Activated naive CD4-positive, alpha-beta T cell treated with Interleukin-2 at 50 U/mL for 16 hours (primary cell): ENCODE data around the gene C17orf75.

Source experiments
- DNase-seq: peaks from one replicate; pipeline ENCODE4 v3.0.0-alpha.2; 2020

Gene C17orf75

GRCh38 chr17:32302860-32303649 lies 38.9 kb downstream of the C17orf75 start:
- no peak for DNase-seq

DNA sequence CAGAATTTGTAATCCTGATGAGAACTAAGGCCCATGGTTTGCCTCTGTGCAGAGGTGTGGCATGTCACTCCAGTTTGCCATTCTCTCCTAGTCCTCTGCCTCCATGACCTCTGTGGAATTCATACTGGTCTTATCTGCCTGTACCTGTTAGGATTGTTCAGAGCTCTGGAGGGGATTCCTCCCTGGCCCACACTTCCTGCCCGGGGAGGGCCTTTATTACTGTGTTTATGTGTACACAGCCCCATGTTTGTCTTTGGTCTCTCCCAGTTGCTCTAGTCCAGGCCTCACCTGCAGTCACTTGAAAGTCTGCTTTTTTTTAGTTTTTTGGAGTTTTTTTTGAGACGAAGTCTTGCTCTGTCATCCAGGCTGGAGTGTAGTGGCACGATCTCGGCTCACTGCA lies 39.9 kb downstream of the C17orf75 start:
- no peak for DNase-seq

DNA sequence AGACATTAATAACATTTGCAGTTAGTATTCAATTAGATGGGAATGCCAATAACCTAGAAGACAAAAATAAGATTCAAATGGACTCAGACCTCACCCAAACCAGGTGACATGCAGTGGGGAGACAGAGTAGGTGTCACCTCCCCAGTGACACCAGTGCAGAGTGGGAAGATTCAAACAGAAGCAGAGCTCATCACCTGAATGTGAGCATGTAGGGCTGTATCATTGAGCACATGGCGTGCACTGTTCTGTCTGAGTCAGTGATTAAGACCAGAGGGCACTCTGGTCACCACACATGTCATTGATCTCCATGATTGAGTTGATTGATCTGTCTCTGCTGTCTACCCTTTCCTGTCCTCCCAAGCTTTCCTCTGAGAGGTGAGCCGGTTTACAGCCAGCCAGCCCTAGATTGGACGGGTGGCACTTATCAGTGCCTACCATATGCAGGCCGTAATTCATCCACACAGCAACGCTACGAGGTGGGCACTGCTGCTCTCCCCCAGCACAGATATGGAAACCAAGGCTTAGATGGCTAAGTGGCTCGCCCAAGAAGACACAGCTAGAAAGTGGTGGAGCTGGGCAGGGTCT lies 42.3 kb downstream of the C17orf75 start:
- no peak for DNase-seq

- DNase-seq, result no peak
Measured at GRCh38 chr17:32298721-32299579, 43.0 kb downstream of the C17orf75 start.

- DNase-seq, result no peak
Measured at GRCh38 chr17:32298298-32298697, 43.7 kb downstream of the C17orf75 start.

DNA sequence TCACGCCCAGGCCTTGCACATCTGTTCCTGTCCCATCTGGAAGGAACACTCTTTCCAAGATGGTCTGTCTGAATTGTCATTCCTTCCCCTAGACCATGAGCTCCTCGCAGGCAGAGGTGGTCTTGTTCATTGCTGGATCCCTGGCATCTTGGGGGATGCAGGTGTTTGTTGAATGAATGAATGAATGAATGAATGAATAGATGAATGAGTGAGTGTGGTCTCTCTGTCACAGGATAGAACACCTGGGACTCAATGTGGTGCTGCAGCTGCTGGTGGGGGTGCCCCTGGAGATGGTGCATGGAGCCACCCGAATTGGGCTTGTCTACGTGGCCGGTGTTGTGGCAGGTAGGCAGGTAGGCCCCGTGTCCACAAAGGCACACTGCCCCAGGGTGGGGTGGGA lies 44.1 kb downstream of the C17orf75 start:
- no peak for DNase-seq

DNA sequence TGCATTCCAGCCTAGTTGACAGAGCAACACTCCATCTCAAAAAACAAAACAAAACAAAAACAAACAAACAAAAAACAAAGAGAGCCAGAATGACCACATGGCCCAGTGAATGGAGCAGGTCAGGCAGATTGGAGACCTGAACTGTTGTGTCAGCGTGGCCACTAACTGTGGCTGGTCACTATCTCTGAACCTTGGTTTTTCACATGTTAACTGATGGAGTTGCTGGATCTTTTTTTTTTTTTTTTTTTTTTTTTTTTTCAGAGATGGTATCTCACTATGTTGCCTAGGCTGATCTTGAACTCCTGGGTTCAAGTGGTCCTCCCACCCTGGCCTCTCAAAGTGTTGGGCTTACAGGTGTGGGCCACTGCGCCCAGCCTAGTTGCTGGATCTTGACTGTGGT lies 44.5 kb downstream of the C17orf75 start:
- no peak for DNase-seq

GRCh38 chr17:32292094-32292493 lies 49.9 kb downstream of the C17orf75 start:
- DNase-seq, result no peak

GRCh38 chr17:32289471-32290070 lies 52.4 kb downstream of the C17orf75 start:
- DNase-seq, result no peak

DNA sequence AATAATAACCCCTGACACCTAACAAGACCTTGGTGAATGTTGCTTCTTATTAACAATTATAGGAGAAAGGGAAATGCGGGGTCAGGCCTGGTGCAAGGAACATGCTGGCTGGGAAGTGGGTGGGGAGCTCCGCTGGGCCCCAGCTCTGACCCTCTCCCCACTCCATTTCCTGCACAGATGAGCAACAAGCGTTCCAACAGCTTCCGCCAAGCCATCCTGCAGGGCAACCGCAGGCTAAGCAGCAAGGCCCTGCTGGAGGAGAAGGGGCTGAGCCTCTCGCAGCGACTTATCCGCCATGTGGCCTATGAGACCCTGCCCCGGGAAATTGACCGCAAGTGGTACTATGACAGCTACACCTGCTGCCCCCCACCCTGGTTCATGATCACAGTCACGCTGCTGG lies 53.4 kb downstream of the C17orf75 start:
- no peak for DNase-seq

DNA sequence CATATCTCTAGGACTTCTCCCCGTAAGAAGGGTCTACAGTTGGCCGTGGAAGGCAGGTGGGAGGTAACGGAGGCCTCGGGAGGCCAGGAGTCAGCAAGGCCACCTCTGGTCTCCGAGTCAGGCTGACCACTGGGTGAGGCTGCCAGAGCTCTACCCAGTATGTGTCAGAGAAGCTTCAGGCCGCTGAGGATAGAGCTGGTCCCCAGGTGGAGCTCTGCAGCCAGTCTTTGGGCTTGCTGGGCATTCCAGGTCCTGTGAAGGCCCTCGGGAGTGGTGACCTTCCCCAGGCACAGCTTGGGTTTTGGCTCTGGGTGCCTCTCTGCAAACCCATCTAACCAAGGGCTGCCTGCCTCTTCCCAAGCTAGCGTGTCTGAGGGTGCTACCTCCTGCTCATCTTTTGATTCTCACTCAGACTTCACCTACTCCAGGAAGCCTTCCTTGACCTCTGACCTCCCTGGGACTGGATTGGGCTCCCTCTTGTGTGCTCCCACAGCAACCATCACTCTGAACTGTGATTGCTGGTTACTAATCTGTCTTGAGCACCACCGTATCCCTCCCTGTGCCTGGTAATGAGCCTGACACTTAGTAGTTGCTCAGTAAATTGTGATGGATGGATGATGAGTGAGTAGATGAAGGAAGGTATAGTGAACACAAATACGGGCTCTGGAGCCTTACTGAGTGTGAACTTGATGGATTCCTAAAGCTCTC lies 54.0 kb downstream of the C17orf75 start:
- DNase-seq, result no peak

DNA sequence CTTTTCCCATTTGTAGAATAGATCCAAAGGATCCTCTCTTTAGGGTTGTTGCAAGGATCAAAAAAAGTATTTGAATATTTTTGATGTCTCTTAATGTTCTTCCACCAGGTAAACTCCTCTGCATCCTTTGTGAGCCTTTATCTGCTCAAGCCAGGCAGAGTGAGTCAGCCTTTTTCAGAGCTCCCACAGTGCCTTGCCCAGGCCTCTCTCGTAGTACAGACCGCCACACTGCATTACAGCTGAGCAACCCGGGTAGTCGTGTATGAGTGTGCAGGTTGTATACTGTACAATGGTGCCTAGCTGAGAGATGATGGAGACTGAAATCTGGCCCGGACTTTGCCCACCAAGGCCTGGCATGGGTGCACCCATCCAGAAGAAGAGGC lies 55.5 kb downstream of the C17orf75 start:
- DNase-seq, result no peak

DNA sequence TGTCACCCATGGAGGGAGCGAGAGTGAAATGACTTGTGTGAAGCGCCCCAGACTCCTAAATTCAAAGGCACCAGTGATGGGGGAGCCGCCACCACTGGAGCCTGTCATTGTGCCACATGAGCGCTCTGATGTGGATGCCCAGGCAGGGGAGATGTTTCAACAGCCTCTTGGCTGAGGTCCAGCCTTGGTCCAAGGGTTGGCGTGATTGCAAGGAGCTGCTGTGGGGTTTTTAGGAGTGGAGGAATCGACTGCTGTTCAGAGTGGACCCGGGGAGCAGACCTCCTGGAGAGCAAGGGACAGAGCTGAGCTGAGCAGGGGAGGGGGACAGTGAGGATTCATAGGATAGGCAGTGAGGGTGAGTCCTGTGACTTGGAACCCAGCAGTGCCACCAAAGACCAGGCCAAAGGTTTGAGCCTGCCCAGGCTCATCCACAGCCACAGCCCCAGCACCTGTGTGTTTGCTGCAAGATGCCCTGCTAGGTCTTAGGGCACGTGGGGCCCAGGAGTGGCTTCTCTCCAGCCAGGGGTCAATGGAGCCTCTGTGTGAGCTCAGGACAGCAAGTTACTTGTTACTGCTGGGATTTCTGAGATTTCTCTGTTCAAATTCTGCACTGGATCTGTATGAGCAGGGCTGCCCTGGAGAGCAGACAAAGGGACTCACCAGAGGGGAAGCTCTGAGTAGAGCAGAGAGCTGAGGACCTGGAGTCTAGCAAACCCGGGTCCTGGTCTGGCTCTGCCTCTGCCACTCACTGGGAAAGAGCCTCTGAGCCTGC lies 56.0 kb downstream of the C17orf75 start:
- DNase-seq, result no peak

DNA sequence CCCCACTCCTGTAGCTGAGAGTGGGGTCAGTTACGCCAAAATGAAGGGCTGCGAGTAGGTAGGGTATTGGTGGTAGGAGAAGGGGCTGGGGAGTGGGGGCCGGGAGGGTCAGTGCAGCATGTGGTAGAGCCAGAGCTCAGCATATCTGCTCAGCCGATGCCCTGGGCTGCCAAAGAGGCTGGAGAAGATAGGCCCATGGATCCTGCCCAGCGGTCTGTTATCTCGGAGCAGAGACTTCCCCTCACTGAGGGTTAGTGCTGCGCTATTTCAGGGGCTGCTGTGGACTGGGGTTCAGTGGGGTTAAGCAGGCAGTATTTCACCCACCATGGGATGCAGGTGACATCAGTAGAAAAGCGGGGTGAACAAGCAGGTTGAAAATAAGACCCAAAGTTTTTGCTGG lies 56.7 kb downstream of the C17orf75 start:
- no peak for DNase-seq

DNA sequence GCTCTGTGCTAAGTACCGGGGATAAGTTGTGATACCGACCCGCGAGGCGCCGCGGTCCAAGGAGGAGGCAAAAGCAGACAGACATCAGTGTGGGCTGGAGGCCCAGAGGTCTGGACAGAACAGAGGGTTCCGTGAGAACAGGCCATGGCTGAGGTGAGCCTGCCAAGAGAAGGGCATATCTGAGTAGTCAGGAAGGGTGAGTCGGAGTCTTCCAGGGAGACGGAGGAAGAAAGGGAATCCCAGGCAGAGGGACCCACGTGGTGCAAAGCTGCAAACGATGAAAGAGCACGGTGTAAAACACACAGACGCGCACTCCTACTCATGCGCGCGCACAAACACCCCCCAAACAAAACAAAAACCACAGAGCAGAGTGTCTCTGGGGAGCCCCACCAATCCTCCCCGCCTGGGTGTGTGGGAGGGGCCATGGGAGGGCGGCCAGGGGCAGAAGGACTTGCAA lies 58.2 kb downstream of the C17orf75 start:
- DNase-seq, result no peak

DNA sequence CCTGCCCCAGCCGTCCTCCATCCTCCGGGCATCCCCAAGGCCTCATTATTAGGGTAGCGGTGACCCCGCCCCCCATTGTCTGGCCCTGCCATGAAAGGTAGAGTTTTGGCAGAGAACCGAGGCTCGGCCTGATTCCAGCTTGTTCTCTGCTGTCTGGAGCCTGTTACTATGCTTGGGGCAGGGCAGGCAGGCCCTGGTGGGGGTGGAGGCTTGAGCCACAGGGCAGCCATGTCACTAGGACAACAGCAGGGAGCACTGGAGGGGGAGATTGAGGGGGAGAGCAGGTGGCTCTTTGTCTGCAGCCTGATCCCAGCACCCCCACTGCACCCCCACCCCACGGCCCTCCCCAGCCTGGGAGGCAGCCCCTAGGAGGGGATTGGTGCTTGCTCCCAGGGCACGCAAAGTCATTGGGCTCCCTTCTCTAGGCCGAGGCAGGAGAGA lies 60.9 kb downstream of the C17orf75 start:
- DNase-seq, result no peak

DNA sequence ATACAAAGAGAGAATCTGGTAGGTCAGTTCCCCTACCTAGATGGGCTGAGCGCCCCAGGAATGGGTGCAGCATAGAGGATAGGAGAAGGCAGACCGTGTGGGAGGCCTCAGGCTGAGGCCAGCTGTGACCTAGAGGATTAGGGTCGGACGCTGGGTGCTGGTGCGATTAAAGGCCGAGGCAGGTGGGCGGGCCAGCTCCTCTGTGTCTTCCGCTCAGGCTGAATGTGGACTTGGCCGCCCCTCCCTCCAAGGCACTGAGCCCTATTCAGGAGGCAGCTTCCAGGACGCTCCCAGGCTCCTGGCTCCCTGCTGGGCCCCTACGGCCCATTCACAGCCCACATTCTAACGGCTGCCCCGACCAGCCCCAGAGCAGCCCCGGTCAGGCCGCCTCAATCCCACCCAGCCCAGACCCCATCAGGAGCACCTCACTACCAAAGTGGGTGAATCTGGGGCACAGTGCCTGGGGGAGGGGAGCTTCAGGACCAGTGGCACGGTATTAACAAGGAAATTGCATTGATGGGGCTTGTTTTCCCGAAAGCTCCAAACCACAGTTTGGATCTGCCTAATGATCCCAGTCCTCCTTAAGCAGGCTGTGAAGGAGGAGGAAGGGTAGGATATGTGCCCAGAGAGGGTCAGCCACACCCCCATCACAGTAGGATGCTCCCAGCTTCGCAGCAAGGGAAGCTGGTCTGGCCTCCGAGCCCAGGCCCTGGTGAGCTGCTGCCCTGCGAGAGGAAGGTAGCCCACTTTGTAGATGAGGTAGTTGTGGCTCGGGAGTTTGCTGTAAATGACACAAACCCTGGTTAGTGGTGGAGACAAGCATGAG lies 61.9 kb downstream of the C17orf75 start:
- no peak for DNase-seq

DNA sequence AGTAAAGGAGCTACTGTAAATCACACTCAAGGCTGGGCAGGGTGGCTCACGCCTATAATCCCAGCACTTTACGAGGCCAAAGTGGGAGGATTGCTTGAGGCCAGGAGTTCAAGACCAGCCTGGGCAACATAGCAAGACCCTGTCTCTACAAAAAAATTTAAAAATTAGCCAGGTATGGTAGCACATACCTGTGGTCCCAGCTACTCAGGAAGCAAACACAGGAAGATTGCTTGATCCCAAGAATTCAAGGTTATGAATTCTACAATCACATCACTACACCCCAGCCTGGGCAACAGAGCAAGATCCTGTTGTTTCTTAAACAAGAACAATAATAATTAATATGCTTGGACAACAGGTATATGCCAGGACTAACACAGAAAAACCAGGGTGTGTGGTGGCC lies 63.2 kb downstream of the C17orf75 start:
- no peak for DNase-seq
